Keratinocyte (primary cell): ENCODE measurements around the gene OR2F2.

Source experiments
- EZH2 ChIP-seq: IDR thresholded peaks from one replicate; pipeline ENCODE4 v1.6.1; 2012; ENCODE audit warnings: inconsistent platforms, mild to moderate bottlenecking, low read length, moderate library complexity
- TF ChIP-seq, protein P1 (sequence below), 3 experiments: IDR thresholded peaks in 1 of 3; conservative IDR thresholded peaks in 1 of 3; optimal IDR thresholded peaks in 1 of 3; 2 replicates in 2 of 3; 3 replicates in 1 of 3; pipeline versions ENCODE3 to v1.5.1; 2011; ENCODE audit warnings: low read length in 3 of 3, mild to moderate bottlenecking in 3 of 3, moderate library complexity in 2 of 3, control low read depth in 1 of 3, inconsistent platforms in 1 of 3; ENCODE audit not compliant: insufficient read depth in 2 of 3; ENCODE audit errors: extremely low read depth in 1 of 3

GRCh38 chr7:143902332-143902899 is 32.6 kb upstream of the OR2F2 start:
- TF ChIP-seq, protein P1, sequence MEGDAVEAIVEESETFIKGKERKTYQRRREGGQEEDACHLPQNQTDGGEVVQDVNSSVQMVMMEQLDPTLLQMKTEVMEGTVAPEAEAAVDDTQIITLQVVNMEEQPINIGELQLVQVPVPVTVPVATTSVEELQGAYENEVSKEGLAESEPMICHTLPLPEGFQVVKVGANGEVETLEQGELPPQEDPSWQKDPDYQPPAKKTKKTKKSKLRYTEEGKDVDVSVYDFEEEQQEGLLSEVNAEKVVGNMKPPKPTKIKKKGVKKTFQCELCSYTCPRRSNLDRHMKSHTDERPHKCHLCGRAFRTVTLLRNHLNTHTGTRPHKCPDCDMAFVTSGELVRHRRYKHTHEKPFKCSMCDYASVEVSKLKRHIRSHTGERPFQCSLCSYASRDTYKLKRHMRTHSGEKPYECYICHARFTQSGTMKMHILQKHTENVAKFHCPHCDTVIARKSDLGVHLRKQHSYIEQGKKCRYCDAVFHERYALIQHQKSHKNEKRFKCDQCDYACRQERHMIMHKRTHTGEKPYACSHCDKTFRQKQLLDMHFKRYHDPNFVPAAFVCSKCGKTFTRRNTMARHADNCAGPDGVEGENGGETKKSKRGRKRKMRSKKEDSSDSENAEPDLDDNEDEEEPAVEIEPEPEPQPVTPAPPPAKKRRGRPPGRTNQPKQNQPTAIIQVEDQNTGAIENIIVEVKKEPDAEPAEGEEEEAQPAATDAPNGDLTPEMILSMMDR (optimal IDR thresholded peaks at IDR 0.05 in 1 of 3, IDR thresholded peaks at IDR 0.05 in 1 of 3, conservative IDR thresholded peaks at IDR 0.05 in 1 of 3; ENCODE audit: extremely low read depth in 1 of 3, insufficient read depth in 2 of 3, low read length in 3 of 3), result no peak
- no peak for TF ChIP-seq EZH2
